PC-3 (cell line): ENCODE data around the gene DRGX. TPM values are rescaled to one million over a fixed set of nuclear protein-coding genes. Genes with fewer than 3 reads are reported as not detected.

ENCODE experiments used
- ATAC-seq: fragments of 200-7000 bp; cut with Tn5 transposase; 2 replicates; pipeline ENCODE4 v1.9.1; 2020; ENCODE audit warnings: mild to moderate bottlenecking, moderate library complexity
- BruUV-seq: library from RNA; stranded (reverse); fragments of 400-500 nt; replicated peaks from 2 replicates; lab custom pipeline; 2021; lab: Mats Ljungman, UMichigan
- CTCF ChIA-PET: fragments of 300-600 bp; sonication (Branson Sonifier 250); formaldehyde crosslinking; loops from one replicate; lab custom pipeline; 2022; ENCODE audit warnings: antibody characterized with exemption; lab: Charles Lee
- POLR2A ChIA-PET: fragments of 300-600 bp; sonication (Branson Sonifier 250); formaldehyde crosslinking; loops from one replicate; lab custom pipeline; 2022; ENCODE audit warnings: antibody characterized with exemption; ENCODE audit not compliant: unreplicated experiment; lab: Charles Lee
- DNase-seq: peaks from one replicate; pipeline ENCODE4 v3.0.0-alpha.2; 2015
- H2AFZ ChIP-seq: fragments of 300-600 bp; sonication (generic); 2 replicates; pipeline ENCODE4 v1.6.0; 2016; ENCODE audit warnings: antibody characterized with exemption, low read length
- H3F3A ChIP-seq: fragments of 300-600 bp; sonication (generic); one replicate; pipeline ENCODE4 v1.6.0; 2017; ENCODE audit warnings: antibody characterized with exemption, low read length, control low read depth, mild to moderate bottlenecking; ENCODE audit not compliant: unreplicated experiment
- H3K27ac ChIP-seq: fragments of 300-600 bp; sonication (generic); 2 replicates; pipeline ENCODE4 v1.5.1; 2016; ENCODE audit warnings: mild to moderate bottlenecking, low read length
- H3K27me3 ChIP-seq: fragments of 300-600 bp; sonication (generic); 2 replicates; pipeline ENCODE4 v1.6.1; 2016; ENCODE audit warnings: low read length, mixed read lengths
- H3K36me3 ChIP-seq: fragments of 300-600 bp; sonication (generic); 2 replicates; pipeline ENCODE4 v1.6.1; 2016; ENCODE audit warnings: low read depth, mixed run types, low read length, mixed read lengths
- H3K4me1 ChIP-seq: fragments of 300-600 bp; sonication (generic); 2 replicates; pipeline ENCODE4 v1.5.1; 2016; ENCODE audit warnings: low read length; ENCODE audit not compliant: insufficient read depth
- H3K4me2 ChIP-seq: fragments of 300-600 bp; sonication (generic); 2 replicates; pipeline ENCODE4 v1.6.0; 2016; ENCODE audit warnings: low read length
- H3K4me3 ChIP-seq: fragments of 300-600 bp; sonication (generic); 2 replicates; pipeline ENCODE4 v1.5.1; 2016; ENCODE audit warnings: mild to moderate bottlenecking, low read length, mixed read lengths
- H3K79me2 ChIP-seq: fragments of 300-600 bp; sonication (generic); 2 replicates; pipeline ENCODE4 v1.6.1; 2017; ENCODE audit warnings: low read length, mixed read lengths
- H3K9ac ChIP-seq: fragments of 300-600 bp; sonication (generic); 2 replicates; pipeline ENCODE4 v1.6.0; 2016; ENCODE audit warnings: mild to moderate bottlenecking, low read length
- H3K9me2 ChIP-seq: fragments of 300-600 bp; sonication (generic); replicated peaks from 2 replicates; pipeline ENCODE4 v1.6.1; 2016; ENCODE audit warnings: mixed run types, low read length, mixed read lengths
- H3K9me3 ChIP-seq: fragments of 300-600 bp; sonication (generic); 2 replicates; pipeline ENCODE4 v1.6.1; 2016; ENCODE audit warnings: low read length, mixed read lengths
- H4K20me1 ChIP-seq: fragments of 300-600 bp; sonication (generic); 2 replicates; pipeline ENCODE4 v1.6.1; 2016; ENCODE audit warnings: low read length, mixed read lengths
- CTCF ChIP-seq: fragments of 300-600 bp; sonication (generic); conservative IDR thresholded peaks from 2 replicates; pipeline ENCODE4 v1.5.1; 2017; ENCODE audit warnings: antibody characterized with exemption, low read depth, mild to moderate bottlenecking, low read length
- EZH2 ChIP-seq: fragments of 300-600 bp; sonication (generic); IDR thresholded peaks from one replicate; pipeline ENCODE4 v1.6.1; 2017; ENCODE audit warnings: antibody characterized with exemption, mild to moderate bottlenecking, low read length; ENCODE audit not compliant: unreplicated experiment
- EZH2phosphoT487 ChIP-seq: fragments of 300-600 bp; sonication (generic); IDR thresholded peaks from 2 replicates; pipeline ENCODE4 v1.6.1; 2018; ENCODE audit warnings: mild to moderate bottlenecking, antibody characterized with exemption, low read length, borderline replicate concordance
- intact Hi-C: fragments of 100-400 bp; cut with micrococcal nuclease; formaldehyde crosslinking; loops from 2 replicates; pipeline ENCODE4 v1.9.0; 2023
- total RNA-seq: library from RNA; depleted of rRNA; stranded (reverse); fragments of >200 nt; gene quantifications from 2 replicates; pipeline ENCODE4 v1.2.3, GENCODE V29; 2014

The DRGX gene
- total RNA-seq, 1 experiment from 2014 or later = 0.33 TPM

GRCh38 chr10:49329146-49329505, 66.8 kb downstream of the DRGX start:
- Histone ChIP-seq H3K9me3 (no peaks in the 10 kb centered on the region), H3K9ac (no peak overlapping the region), H3K27me3 (peaks cover 84% of the 10 kb centered on the region), H3K79me2 (no peaks in the 10 kb centered on the region), H3K4me1 (no peaks in the 10 kb centered on the region), H3K27ac (no peak overlapping the region), H3K4me3 (no peak overlapping the region), H4K20me1 (no peaks in the 10 kb centered on the region), H3K4me2 (no peak overlapping the region), H2AFZ (no peak overlapping the region), H3K36me3 (no peaks in the 10 kb centered on the region), H3K9me2 (no peaks in the 10 kb centered on the region), H3F3A (no peaks in the 10 kb centered on the region)
- DNase-seq = no peak
- no peak for TF ChIP-seq EZH2
- TF ChIP-seq EZH2phosphoT487 = no peak
- no peak for TF ChIP-seq CTCF
- no TSS peak for BruUV-seq
- ATAC-seq = no peak
- intact Hi-C loops = loop anchor here (10.0 kb wide), 1 partner anchor 964 kb away; no protein-coding TSS in a partner anchor
- ChIA-PET POLR2A (no interaction called here), CTCF (no interaction called here)

- H3K79me2 ChIP-seq = no peaks in the 10 kb centered on the region
- intact Hi-C loops = loop anchor here (10.0 kb wide), 1 partner anchor 964 kb away; no protein-coding TSS in a partner anchor
- H3K9ac ChIP-seq = no peak overlapping the region
- H4K20me1 ChIP-seq = no peaks in the 10 kb centered on the region
- peaks cover 90% of the 10 kb centered on the region for H3K27me3 ChIP-seq
- H3K27ac ChIP-seq = no peak overlapping the region
- H2AFZ ChIP-seq = no peak overlapping the region
- CTCF ChIA-PET = no interaction called here
- DNase-seq (no peak), ATAC-seq (no peak)
- H3K4me2 ChIP-seq = no peak overlapping the region
- H3K9me2 ChIP-seq = no peaks in the 10 kb centered on the region
- H3F3A ChIP-seq = no peaks in the 10 kb centered on the region
- BruUV-seq = no TSS peak
- no peak for TF ChIP-seq EZH2phosphoT487
- no peak for TF ChIP-seq EZH2
- no peak for TF ChIP-seq CTCF
- no peaks in the 10 kb centered on the region for H3K9me3 ChIP-seq
- H3K4me3 ChIP-seq = no peak overlapping the region
- POLR2A ChIA-PET = no interaction called here
- H3K4me1 ChIP-seq = no peaks in the 10 kb centered on the region
- H3K36me3 ChIP-seq = no peaks in the 10 kb centered on the region
These were observed 67.3 kb downstream of the DRGX start for GRCh38 chr10:49328401-49329145.
